Stimulated activated CD4-positive, alpha-beta T cell treated with anti-CD3 and anti-CD28 coated beads, Interleukin-12 subunit alpha, Interleukin-12 subunit beta, amount 100 ng/mL, for 24 hours (primary cell): Measurements from ENCODE around the gene ACR.

Experiments
- DNase-seq, 2 experiments: peaks; one replicate each; pipeline ENCODE4 v3.0.0-alpha.2; 2020; ENCODE audit warnings: low read depth in 2 of 2

The ACR gene

DNA sequence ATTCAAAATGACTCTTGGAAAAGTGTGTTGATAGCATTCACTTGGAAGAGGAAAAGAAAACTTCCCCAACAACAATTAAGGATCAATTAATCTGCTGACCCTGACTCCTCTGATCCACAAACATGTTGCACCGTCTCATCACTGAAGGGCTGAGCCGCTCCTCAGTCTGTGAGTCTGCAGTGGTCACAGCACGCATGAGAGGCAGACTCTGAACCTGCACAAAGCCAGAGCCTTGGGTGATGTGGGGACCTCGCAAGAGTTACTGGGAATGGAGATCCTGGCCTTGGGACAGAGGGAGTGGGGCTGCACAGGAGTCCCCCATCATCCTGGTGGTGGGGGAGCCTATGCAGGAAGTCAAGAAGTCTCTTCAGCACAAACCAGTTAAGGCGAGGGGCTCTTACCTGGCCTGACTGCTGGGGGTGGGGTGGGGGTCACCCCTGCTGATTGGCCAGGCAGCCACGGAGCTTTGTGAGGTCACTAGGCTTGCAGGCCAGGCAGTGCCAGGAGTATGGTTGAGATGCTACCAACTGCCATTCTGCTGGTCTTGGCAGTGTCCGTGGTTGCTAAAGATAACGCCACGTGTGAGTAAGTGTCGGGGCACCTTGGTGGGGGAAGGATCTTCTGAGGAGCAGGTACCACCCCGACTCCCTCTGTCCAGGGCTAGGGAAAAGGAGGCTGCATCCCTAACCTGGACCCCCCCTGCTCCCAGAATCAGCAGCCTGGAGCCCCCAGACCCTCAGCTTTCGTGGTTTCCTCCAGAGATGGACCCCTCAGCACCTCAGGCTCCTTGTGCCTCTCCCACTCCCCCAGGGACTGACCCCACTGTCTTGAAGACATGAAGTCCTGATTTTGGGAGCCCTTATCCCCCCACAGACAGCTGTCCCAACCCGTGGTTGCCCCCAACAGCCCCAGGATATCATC, at the start of gene ACR:
TSS of gene ACR (plus strand) at position 477 of the 921 bp plus-strand sequence. CDS start at position 509, 32 bp downstream.
- no peak for DNase-seq

GRCh38 chr22:50688448-50688847, 49.6 kb upstream of the ACR start:
- DNase-seq = no peak

DNA sequence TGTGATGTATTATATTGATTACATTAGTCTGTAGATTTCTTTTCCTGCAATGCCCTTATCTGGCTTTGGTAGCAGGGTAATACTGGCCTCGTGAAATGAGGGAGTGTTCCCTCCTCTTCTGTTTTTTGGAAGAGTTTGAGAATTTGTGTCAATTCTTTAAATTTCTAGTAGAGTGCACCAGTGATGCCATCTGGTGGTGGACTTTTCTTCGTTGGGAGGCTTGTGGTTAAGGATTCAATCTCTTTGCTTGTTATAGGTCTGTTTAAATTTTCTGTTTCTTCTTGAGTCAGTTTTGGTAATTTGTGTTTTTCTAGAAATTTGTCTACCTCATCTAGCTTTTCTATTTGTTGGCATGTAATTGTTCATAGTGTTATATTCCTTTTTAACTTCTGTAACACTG, 46.5 kb upstream of the ACR start:
- peak in 1 of 2 experiments; percentile 22 for DNase-seq

- no peak for DNase-seq
These were observed 44.5 kb upstream of the ACR start for GRCh38 chr22:50693462-50693861.

DNA sequence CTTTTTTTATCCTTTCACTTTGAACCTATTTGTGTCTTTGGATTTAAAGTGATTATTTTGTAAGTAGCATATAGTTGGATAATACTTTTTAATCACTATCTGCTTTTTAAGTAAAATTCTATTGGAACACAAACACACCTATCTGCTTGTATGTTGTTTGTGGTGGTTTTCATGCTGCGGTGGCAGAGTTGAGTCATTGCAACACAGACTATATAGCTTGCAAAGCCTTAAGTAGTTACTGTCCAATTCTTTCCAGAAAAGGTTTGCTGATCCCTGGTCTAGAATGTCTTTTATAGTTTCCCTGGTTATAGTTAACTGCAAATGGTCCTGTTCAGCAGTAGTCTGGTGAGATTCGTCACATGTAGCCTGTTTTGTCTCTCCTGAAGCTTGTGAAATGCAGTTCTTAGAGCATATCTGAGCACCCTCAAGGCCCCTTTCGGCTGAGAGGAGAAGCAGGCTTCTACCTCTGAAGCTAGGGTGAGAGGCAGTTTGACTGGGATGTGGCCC, 43.9 kb upstream of the ACR start:
- DNase-seq = no peak

DNA sequence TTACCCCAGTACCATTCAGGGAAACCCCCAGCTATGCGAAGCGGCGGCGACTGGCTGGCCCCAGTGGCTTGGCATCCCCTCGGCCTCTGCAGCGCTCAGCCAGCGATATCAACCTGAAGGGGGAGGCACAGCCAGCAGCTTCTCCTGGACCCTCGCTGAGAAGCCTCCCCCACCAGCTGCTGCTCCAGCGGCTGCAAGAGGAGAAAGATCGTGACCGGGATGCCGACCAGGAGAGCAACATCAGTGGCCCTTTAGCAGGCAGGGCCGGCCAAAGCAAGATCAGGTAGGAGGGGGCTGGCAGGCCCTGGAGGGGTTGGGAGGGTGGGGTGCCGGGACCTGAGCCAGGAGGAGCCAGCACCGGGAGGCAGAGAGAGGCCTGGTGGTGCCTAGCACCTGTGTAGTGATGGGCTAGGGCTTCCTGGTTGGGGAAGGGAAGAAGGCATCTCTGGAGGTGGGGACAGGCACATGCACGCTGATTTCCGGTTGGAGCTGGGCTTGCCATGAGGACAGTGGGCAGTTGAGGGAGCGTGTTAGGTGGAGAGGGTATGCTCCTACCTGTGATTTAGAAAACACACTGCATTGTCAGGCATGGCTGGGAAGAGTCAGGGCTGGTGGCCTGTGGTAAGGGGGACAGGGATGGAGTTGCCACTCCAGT, 43.1 kb upstream of the ACR start:
- DNase-seq = no peak

DNA sequence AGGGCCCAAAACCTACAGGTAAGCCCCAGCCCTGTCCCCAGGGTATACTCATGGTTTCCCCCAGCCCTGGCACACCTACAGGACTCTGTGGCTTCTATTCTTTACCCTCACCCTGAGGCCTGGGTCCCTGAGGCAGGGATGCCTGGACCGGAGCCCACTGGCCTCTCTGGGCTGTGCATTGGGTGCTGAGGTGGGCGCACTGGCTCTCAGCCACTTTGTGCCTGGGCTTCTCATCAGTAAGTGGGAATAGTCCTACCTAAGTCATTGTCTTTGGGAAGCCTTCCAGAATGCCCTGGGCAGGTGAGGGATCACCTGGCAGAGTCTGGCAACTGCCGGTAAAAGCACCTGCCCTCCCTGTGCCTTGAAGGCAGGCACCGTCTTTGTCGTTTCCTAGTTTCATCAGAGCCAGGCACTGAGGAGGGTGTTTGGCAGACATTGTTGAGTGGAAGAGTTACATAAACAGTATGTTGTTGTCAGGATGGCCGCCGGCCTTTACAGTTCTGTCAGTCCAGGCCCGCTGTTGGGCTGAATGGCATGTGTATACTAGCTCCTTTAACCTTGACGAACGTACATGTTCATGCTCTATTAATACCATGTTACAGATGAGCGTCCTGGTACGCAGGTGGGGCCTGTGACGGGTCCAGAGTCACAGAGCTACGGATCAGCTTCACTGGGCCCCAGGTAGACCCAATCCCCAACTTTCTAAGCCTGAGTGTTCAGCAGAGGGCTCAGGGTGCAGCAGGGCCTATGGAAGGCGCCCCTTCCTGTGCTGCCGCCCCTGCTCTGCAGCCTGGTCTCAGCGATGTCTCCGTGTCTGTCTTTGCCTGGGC, 42.4 kb upstream of the ACR start:
- DNase-seq = no peak

GRCh38 chr22:50696251-50696798, 41.7 kb upstream of the ACR start:
- DNase-seq = no peak

DNA sequence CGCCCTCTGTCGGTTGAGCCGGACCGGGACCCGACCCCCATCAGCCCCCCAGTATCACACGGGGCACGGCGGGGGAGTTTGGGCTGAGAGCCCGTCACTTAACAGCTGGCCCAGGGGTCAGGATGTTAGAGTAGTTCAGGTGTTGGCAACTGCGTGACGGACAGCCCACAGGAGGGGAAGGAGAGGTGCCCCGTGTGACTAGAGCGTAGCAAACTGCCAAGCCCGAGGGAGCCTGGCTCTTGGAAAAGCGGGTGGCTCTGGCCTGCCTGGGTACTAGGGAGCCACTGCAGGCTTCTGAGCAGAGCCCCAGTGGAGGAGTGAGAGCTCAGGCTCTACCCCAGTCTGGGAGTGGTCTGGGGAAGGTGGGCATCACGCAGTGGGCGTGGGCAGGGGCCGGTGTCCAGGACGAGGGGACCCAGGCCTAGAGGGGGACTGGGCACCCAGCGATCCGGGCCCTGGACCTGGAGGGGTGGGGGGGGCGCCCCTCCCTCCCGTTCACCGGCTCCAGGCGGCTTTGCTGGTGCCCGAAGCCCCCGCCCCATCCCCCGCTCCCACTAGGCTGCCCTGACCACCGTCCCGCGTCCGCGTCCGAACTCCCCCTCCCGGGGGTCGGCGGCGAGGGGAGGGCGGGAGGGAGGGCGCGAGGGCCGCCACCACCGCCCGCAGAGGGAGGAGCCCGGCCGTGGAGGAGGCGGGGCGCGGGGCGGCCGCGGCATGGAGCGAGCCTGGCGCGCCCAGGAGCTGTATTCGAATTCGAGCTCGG, 41.0 kb upstream of the ACR start:
- DNase-seq = no peak

DNA sequence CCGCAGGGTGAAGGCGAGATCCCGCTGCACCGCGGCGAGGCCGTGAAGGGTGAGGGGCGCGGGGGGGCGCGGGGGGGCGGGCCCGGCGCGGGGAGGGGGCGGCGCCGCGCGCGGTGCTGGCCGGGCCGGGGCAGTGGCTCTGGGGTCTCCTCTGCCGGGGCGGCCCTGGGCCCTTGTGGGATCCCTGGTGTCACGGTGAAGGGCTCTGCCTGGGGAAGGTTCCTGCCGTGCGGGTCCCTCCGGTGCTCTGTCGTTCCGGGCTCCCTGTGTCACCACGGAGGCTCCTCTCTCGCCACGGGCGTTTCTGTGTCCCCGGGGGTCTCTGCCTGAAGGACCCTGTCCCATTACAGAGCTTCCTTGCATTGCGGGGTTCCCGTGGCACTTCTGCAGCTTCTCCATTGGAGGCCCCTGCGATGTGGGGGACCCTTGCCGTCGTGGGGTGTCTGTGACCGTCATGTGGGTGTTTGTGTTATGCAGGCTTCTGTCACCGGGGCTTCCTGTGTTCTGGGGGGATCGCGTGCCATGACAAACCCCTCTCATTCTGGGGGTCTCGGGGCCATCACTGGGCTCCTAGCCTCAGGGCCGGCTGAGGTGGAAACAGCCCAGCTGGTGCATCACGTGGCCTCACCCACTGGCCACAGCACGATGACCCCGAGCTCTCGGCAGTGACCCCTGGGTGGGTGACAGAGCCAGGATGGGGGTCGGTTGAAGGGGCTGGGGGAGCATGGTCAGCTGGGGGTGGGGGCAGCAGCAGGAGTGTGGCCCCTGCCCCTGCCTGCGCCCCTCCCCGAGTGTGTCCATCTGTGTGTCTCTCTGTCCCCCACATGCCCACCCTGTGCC, 40.1 kb upstream of the ACR start:
- no peak for DNase-seq

GRCh38 chr22:50698546-50698945, 39.5 kb upstream of the ACR start:
- no peak for DNase-seq

- DNase-seq = no peak
These were observed 38.8 kb upstream of the ACR start for GRCh38 chr22:50699001-50699755.

GRCh38 chr22:50699756-50700386, 38.1 kb upstream of the ACR start:
- DNase-seq = no peak

DNA sequence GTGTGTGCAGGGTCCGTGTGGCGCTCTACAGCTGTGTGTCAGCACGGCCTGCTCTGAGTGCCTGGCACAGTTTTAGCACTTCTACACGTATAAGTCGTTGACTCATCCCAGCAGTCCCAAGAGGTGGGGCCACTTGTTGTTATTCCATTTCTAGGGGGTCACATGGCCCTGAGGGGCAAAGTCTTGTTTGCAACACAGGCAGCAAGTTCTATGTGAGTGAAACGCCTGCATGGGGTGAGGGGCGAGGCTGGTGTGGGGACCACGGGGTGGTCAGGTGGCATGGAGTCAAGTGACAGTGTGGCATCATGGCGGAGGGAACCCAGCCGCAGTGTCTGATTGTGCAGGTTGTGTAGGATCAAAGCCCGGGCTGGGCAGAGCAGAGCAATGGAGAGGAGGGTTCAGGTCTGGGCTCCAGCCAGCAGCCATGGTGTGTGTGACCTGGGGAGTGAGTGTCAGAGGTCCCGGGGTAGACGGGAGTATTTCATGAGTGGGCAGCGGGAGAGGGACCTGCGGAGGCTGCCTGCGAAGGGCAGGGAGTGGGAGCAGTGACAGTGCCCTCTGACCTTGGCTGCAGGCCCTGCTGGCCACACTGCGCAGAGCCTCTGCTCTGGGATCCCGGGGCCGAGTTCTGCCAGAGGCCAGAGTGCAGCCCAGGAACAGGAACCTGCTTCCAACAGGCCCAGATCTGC, 37.5 kb upstream of the ACR start:
- DNase-seq = no peak

- DNase-seq = no peak
These were observed 37.0 kb upstream of the ACR start for GRCh38 chr22:50701076-50701419.

- DNase-seq = no peak
These were observed 36.4 kb upstream of the ACR start for GRCh38 chr22:50701428-50702154.

- DNase-seq = no peak
These were observed 35.7 kb upstream of the ACR start for GRCh38 chr22:50702261-50702671.
